ENCODE results near the gene RBMS1. TPM values are rescaled to one million over a fixed set of nuclear protein-coding genes. Genes with fewer than 3 reads are reported as not detected.

Gene RBMS1
- total RNA-seq, 1 donor from 2014 or later = 148 TPM

- TF ChIP-seq EZH2 (IDR thresholded peaks at IDR 0.05; ENCODE audit: insufficient read depth, low read length) = no peak
- TF ChIP-seq CTCF (IDR thresholded peaks at IDR 0.05; ENCODE audit: insufficient read depth, low read depth, low read length) = no peak
- no peaks in the 10 kb centered on the region for H4K20me1 ChIP-seq (ENCODE audit: insufficient read depth, low read length)
- peaks cover 25% of the 10 kb centered on the region for H3K4me1 Mint-ChIP-seq (ENCODE audit: low read depth, unreplicated experiment)
Observed at GRCh38 chr2:160251569-160251968, 242.0 kb downstream of the RBMS1 start.

GRCh38 chr2:160249876-160250275, 243.7 kb downstream of the RBMS1 start:
- Histone ChIP-seq H3K4me2 (ENCODE audit: low read length) (no peak overlapping the region), H3K36me3 (ENCODE audit: insufficient read depth, low read length) (no peaks in the 10 kb centered on the region), H3K79me2 (ENCODE audit: insufficient read depth, low read length) (no peaks in the 10 kb centered on the region), H4K20me1 (ENCODE audit: insufficient read depth, low read length) (no peaks in the 10 kb centered on the region), H3K27ac (ENCODE audit: low read depth, low read length) (no peak overlapping the region), H2AFZ (ENCODE audit: low read depth, low read length) (no peak overlapping the region), H3K4me1 (ENCODE audit: insufficient read depth, low read length) (no peaks in the 10 kb centered on the region), H3K27me3 (ENCODE audit: insufficient read depth, low read length) (no peaks in the 10 kb centered on the region), H3K9me3 (ENCODE audit: insufficient read depth, low read depth, low read length) (no peaks in the 10 kb centered on the region), H3K4me3 (ENCODE audit: insufficient read depth, low read depth, low read length) (no peak overlapping the region), H3K9ac (ENCODE audit: low read length) (no peak overlapping the region)
- no peak overlapping the region for H3K27ac Mint-ChIP-seq (ENCODE audit: unreplicated experiment)
- FAIRE-seq (no peak), DNase-seq (ENCODE audit: low read depth) (no peak)
- peaks cover 36% of the 10 kb centered on the region for H3K4me1 Mint-ChIP-seq (ENCODE audit: low read depth, unreplicated experiment)
- H3K36me3 Mint-ChIP-seq (ENCODE audit: low read depth, unreplicated experiment) = no peaks in the 10 kb centered on the region
- no peaks in the 10 kb centered on the region for H3K27me3 Mint-ChIP-seq (ENCODE audit: low read depth, unreplicated experiment)
- TF ChIP-seq EZH2 (IDR thresholded peaks at IDR 0.05; ENCODE audit: insufficient read depth, low read length) = no peak
- no peak for TF ChIP-seq CTCF (IDR thresholded peaks at IDR 0.05; ENCODE audit: insufficient read depth, low read depth, low read length)
- H3K9me3 Mint-ChIP-seq (ENCODE audit: unreplicated experiment) = peaks cover 4% of the 10 kb centered on the region
- H3K4me3 Mint-ChIP-seq (ENCODE audit: unreplicated experiment) = no peak overlapping the region

More at GRCh38 chr2:160251569-160251968, 242.0 kb downstream of the RBMS1 start:
- H3K27ac ChIP-seq (ENCODE audit: low read depth, low read length) = no peak overlapping the region
- Mint-ChIP-seq H3K36me3 (ENCODE audit: low read depth, unreplicated experiment) (no peaks in the 10 kb centered on the region), H3K9me3 (ENCODE audit: unreplicated experiment) (peaks cover 2% of the 10 kb centered on the region), H3K4me3 (ENCODE audit: unreplicated experiment) (no peak overlapping the region), H3K27ac (ENCODE audit: unreplicated experiment) (no peak overlapping the region), H3K27me3 (ENCODE audit: low read depth, unreplicated experiment) (no peaks in the 10 kb centered on the region)
- H3K36me3 ChIP-seq (ENCODE audit: insufficient read depth, low read length) = no peaks in the 10 kb centered on the region
- DNase-seq (ENCODE audit: low read depth) = no peak
- H3K4me2 ChIP-seq (ENCODE audit: low read length) = no peak overlapping the region
- H3K4me1 ChIP-seq (ENCODE audit: insufficient read depth, low read length) = no peaks in the 10 kb centered on the region
- H3K4me3 ChIP-seq (ENCODE audit: insufficient read depth, low read depth, low read length) = no peak overlapping the region
- H3K79me2 ChIP-seq (ENCODE audit: insufficient read depth, low read length) = no peaks in the 10 kb centered on the region
- H3K9ac ChIP-seq (ENCODE audit: low read length) = no peak overlapping the region
- no peaks in the 10 kb centered on the region for H3K9me3 ChIP-seq (ENCODE audit: insufficient read depth, low read depth, low read length)
- no peaks in the 10 kb centered on the region for H3K27me3 ChIP-seq (ENCODE audit: insufficient read depth, low read length)
- H2AFZ ChIP-seq (ENCODE audit: low read depth, low read length) = no peak overlapping the region
- FAIRE-seq = no peak

- no peaks in the 10 kb centered on the region for H4K20me1 ChIP-seq (ENCODE audit: insufficient read depth, low read length)
- Mint-ChIP-seq H3K27me3 (ENCODE audit: low read depth, unreplicated experiment) (no peaks in the 10 kb centered on the region), H3K36me3 (ENCODE audit: low read depth, unreplicated experiment) (no peaks in the 10 kb centered on the region), H3K9me3 (ENCODE audit: unreplicated experiment) (peaks cover 4% of the 10 kb centered on the region), H3K27ac (ENCODE audit: unreplicated experiment) (no peak overlapping the region), H3K4me1 (ENCODE audit: low read depth, unreplicated experiment) (peaks cover 38% of the 10 kb centered on the region), H3K4me3 (ENCODE audit: unreplicated experiment) (no peak overlapping the region)
- H3K9me3 ChIP-seq (ENCODE audit: insufficient read depth, low read depth, low read length) = no peaks in the 10 kb centered on the region
- H3K27ac ChIP-seq (ENCODE audit: low read depth, low read length) = no peak overlapping the region
- peaks cover 3% of the 10 kb centered on the region for H3K4me1 ChIP-seq (ENCODE audit: insufficient read depth, low read length)
- H3K79me2 ChIP-seq (ENCODE audit: insufficient read depth, low read length) = no peaks in the 10 kb centered on the region
- H3K4me3 ChIP-seq (ENCODE audit: insufficient read depth, low read depth, low read length) = no peak overlapping the region
- H3K27me3 ChIP-seq (ENCODE audit: insufficient read depth, low read length) = no peaks in the 10 kb centered on the region
- no peak overlapping the region for H3K9ac ChIP-seq (ENCODE audit: low read length)
- FAIRE-seq (no peak), DNase-seq (ENCODE audit: low read depth) (no peak)
- no peak overlapping the region for H3K4me2 ChIP-seq (ENCODE audit: low read length)
- no peaks in the 10 kb centered on the region for H3K36me3 ChIP-seq (ENCODE audit: insufficient read depth, low read length)
- H2AFZ ChIP-seq (ENCODE audit: low read depth, low read length) = no peak overlapping the region
- no peak for TF ChIP-seq EZH2 (IDR thresholded peaks at IDR 0.05; ENCODE audit: insufficient read depth, low read length)
- TF ChIP-seq CTCF (IDR thresholded peaks at IDR 0.05; ENCODE audit: insufficient read depth, low read depth, low read length) = no peak
Observed at GRCh38 chr2:160247296-160248035, 246.1 kb downstream of the RBMS1 start.
